Neural cell (in vitro differentiated cells): ENCODE data around the gene IL10RA. TPM values are rescaled to one million over a fixed set of nuclear protein-coding genes. Genes with fewer than 3 reads are reported as not detected.

Experiments used
- H2AFZ ChIP-seq: fragments of 200-600, 300-800 bp; sonication (generic), shearing (Covaris generic); 2 replicates; pipeline ENCODE4 v1.6.0; 2014; ENCODE audit warnings: low read depth, mild to moderate bottlenecking, antibody characterized with exemption, low read length, moderate library complexity
- H3F3A ChIP-seq: fragments of 200-600 bp; shearing (Covaris generic); 2 replicates; pipeline ENCODE4 v1.6.1; 2016; ENCODE audit warnings: mild to moderate bottlenecking, moderate library complexity, mixed read lengths, antibody characterized with exemption, low read length; ENCODE audit not compliant: insufficient read depth, poor library complexity, severe bottlenecking
- H3K27ac ChIP-seq: fragments of 200-600, 300-800 bp; sonication (generic), shearing (Covaris generic); 2 replicates; pipeline ENCODE4 v1.5.1; 2014; ENCODE audit warnings: mild to moderate bottlenecking, low read length, moderate library complexity
- H3K27me3 ChIP-seq: fragments of 300-800, 200-600 bp; sonication (generic), shearing (Covaris generic); 2 replicates; pipeline ENCODE4 v1.6.0; 2014; ENCODE audit warnings: mild to moderate bottlenecking, low read depth, low read length, moderate library complexity; ENCODE audit not compliant: insufficient read depth
- H3K36me3 ChIP-seq: fragments of 300-800, 200-600 bp; sonication (generic), shearing (Covaris generic); 2 replicates; pipeline ENCODE4 v1.5.1; 2014; ENCODE audit warnings: mild to moderate bottlenecking, antibody characterized with exemption, low read length, moderate library complexity; ENCODE audit not compliant: insufficient read depth
- H3K4me2 ChIP-seq: fragments of 300-800, 200-600 bp; sonication (generic), shearing (Covaris generic); 2 replicates; pipeline ENCODE4 v1.6.0; 2014; ENCODE audit warnings: mild to moderate bottlenecking, low read length
- H3K4me3 ChIP-seq: fragments of 300-800, 200-600 bp; sonication (generic), shearing (Covaris generic); 2 replicates; pipeline ENCODE4 v1.5.1; 2014; ENCODE audit warnings: mild to moderate bottlenecking, low read length, moderate library complexity
- H3K79me2 ChIP-seq: fragments of 200-600 bp; shearing (Covaris generic); replicated peaks from 2 replicates; pipeline ENCODE4 v1.6.0; 2014; ENCODE audit warnings: mild to moderate bottlenecking, low read length, moderate library complexity; ENCODE audit not compliant: insufficient read depth
- H3K9ac ChIP-seq: fragments of 300-800, 200-600 bp; sonication (generic), shearing (Covaris generic); 2 replicates; pipeline ENCODE4 v1.6.1; 2016; ENCODE audit warnings: mild to moderate bottlenecking, low read length, mixed read lengths
- H3K9me2 ChIP-seq: fragments of 200-600 bp; shearing (Covaris generic); 2 replicates; pipeline ENCODE4 v1.6.1; 2016; ENCODE audit warnings: mild to moderate bottlenecking, low read length, mixed read lengths; ENCODE audit not compliant: insufficient read depth
- H3K9me3 ChIP-seq: fragments of 200-600, 300-800 bp; sonication (generic), shearing (Covaris generic); 2 replicates; pipeline ENCODE4 v1.6.1; 2016; ENCODE audit warnings: mild to moderate bottlenecking, mixed run types, low read length, moderate library complexity, mixed read lengths
- H4K20me1 ChIP-seq: fragments of 200-600 bp; shearing (Covaris generic); 2 replicates; pipeline ENCODE4 v1.6.1; 2016; ENCODE audit warnings: mild to moderate bottlenecking, mixed run types; ENCODE audit not compliant: insufficient read depth
- CTCF ChIP-seq: fragments of 450-650 bp; IDR thresholded peaks from 2 replicates; pipeline ENCODE4 v1.5.1; 2014; ENCODE audit warnings: antibody characterized with exemption, mild to moderate bottlenecking, moderate library complexity; ENCODE audit not compliant: poor library complexity, severe bottlenecking
- EP300 ChIP-seq: fragments of 450-650 bp; conservative IDR thresholded peaks from 2 replicates; pipeline ENCODE4 v1.6.1; 2014; ENCODE audit warnings: antibody characterized with exemption, mild to moderate bottlenecking, moderate library complexity; ENCODE audit not compliant: poor library complexity, severe bottlenecking
- EZH2 ChIP-seq: fragments of 200-600, 300-800 bp; shearing (Covaris generic), sonication (generic); IDR thresholded peaks from 2 replicates; pipeline ENCODE4 v1.6.1; 2014; ENCODE audit warnings: antibody characterized with exemption, low read length, borderline replicate concordance, mild to moderate bottlenecking; ENCODE audit not compliant: insufficient read depth, poor library complexity, severe bottlenecking
- MXI1 ChIP-seq: fragments of 450-650 bp; conservative IDR thresholded peaks from 2 replicates; pipeline ENCODE4 v1.6.1; 2014; ENCODE audit warnings: antibody characterized with exemption, mild to moderate bottlenecking; ENCODE audit not compliant: poor library complexity, severe bottlenecking
- POLR2AphosphoS5 ChIP-seq: IDR thresholded peaks from 2 replicates; pipeline ENCODE4 v1.6.1; 2012
- RAD21 ChIP-seq: fragments of 450-650 bp; conservative IDR thresholded peaks from 2 replicates; pipeline ENCODE4 v1.6.1; 2014; ENCODE audit warnings: antibody characterized with exemption, mild to moderate bottlenecking, moderate library complexity
- REST ChIP-seq: IDR thresholded peaks from 2 replicates; pipeline ENCODE4 v1.6.1; 2012; ENCODE audit warnings: borderline replicate concordance
- SMC3 ChIP-seq: fragments of 450-650 bp; conservative IDR thresholded peaks from 2 replicates; pipeline ENCODE4 v1.6.1; 2014; ENCODE audit warnings: antibody characterized with exemption, mild to moderate bottlenecking, moderate library complexity; ENCODE audit not compliant: poor library complexity
- TAF1 ChIP-seq: IDR thresholded peaks from 2 replicates; pipeline ENCODE4 v1.6.1; 2012; ENCODE audit warnings: low read depth
- polyA plus RNA-seq: library from polyadenylated mRNA; depleted of rRNA; stranded (reverse); fragments of >200 nt; gene quantifications from 2 replicates; pipeline ENCODE4 v1.2.3, GENCODE V29; 2014

The IL10RA gene
- polyA plus RNA-seq, 1 donor from 2014 or later = 1.1 TPM

GRCh38 chr11:117979481-117980211 lies 6.5 kb upstream of the IL10RA start:
- Histone ChIP-seq H3K9me2 (no peaks in the 10 kb centered on the region), H3K9me3 (no peaks in the 10 kb centered on the region), H3K79me2 (no peaks in the 10 kb centered on the region), H3K27me3 (no peaks in the 10 kb centered on the region), H3K4me2 (no peak overlapping the region), H4K20me1 (no peaks in the 10 kb centered on the region), H3K9ac (no peak overlapping the region), H3F3A (no peaks in the 10 kb centered on the region), H3K4me3 (no peak overlapping the region), H3K27ac (no peak overlapping the region), H2AFZ (no peak overlapping the region), H3K36me3 (no peaks in the 10 kb centered on the region)
- TF ChIP-seq EP300 = no peak
- no peak for TF ChIP-seq RAD21
- TF ChIP-seq REST = no peak
- TF ChIP-seq POLR2AphosphoS5 = no peak
- TF ChIP-seq SMC3 = no peak
- TF ChIP-seq MXI1 = no peak
- no peak for TF ChIP-seq EZH2
- TF ChIP-seq CTCF = no peak
- TF ChIP-seq TAF1 = no peak

GRCh38 chr11:117980280-117980679 lies 5.9 kb upstream of the IL10RA start:
- Histone ChIP-seq H3K36me3 (no peaks in the 10 kb centered on the region), H3K4me3 (no peak overlapping the region), H3K9me2 (no peaks in the 10 kb centered on the region), H3K9ac (no peak overlapping the region), H3K4me2 (no peak overlapping the region), H4K20me1 (no peaks in the 10 kb centered on the region), H3K9me3 (no peaks in the 10 kb centered on the region), H3K27me3 (peaks cover 6% of the 10 kb centered on the region), H3K27ac (no peak overlapping the region), H3F3A (no peaks in the 10 kb centered on the region), H2AFZ (no peak overlapping the region), H3K79me2 (no peaks in the 10 kb centered on the region)
- TF ChIP-seq SMC3 = no peak
- TF ChIP-seq EZH2 = no peak
- no peak for TF ChIP-seq EP300
